Measurements from ENCODE around the gene TAS2R60. TPM values are rescaled to one million over a fixed set of nuclear protein-coding genes. Genes with fewer than 3 reads are reported as not detected.

Gene TAS2R60
- not detected for total RNA-seq
- polyA plus RNA-seq, result not detected
- long read RNA-seq, donor 1, result 0 reads
- long read RNA-seq, donor 2, result 0 reads

GRCh38 chr7:143443153-143443552 is at the start of gene TAS2R60:
TAS2R60 (plus strand) TSS chr7:143443453; CDS start chr7:143443453, 0 bp downstream.
- Histone ChIP-seq H3K4me1 (no peaks in the 10 kb centered on the region), H3K27me3 (ENCODE audit: insufficient read depth in 3 of 3, low read length in 2 of 3) (peaks cover 0 to 7% (median 0%) of the 10 kb centered on the region in 3 donors), H3K9me3 (no peaks in the 10 kb centered on the region), H3K4me3 (no peak within 1 kb of the TSS), H3K27ac (no peak within 1 kb of the TSS), H3K36me3 (ENCODE audit: insufficient read depth in 1 of 2, low read depth in 1 of 2) (no peaks in the 10 kb centered on the region)
- 71 to 98% (median 73%) methylated on average over 4 of the region's 4 CpGs for WGBS, 3 donors
- no peak for ATAC-seq
- TF ChIP-seq CTCF (IDR thresholded peaks at IDR 0.05), result no peak
- DNase-seq, result no peak
- intact Hi-C loops (cut with DNase I), result no loop called here

GRCh38 chr7:143394068-143394467 is 49.2 kb upstream of the TAS2R60 start:
- Histone ChIP-seq H3K4me3 (no peak overlapping the region), H3K36me3 (ENCODE audit: insufficient read depth in 1 of 2, low read depth in 1 of 2) (peaks cover 6 to 39% of the 10 kb centered on the region in 2 donors), H3K9me3 (no peaks in the 10 kb centered on the region), H3K27me3 (ENCODE audit: insufficient read depth in 3 of 3, low read length in 2 of 3) (no peaks in the 10 kb centered on the region), H3K4me1 (peaks cover 12% of the 10 kb centered on the region), H3K27ac (no peak overlapping the region)
- TF ChIP-seq CTCF (IDR thresholded peaks at IDR 0.05), result no peak
- ATAC-seq (no peak), DNase-seq (no peak)
- WGBS, 3 donors, result 95 to 99% (median 95%) methylated on average over 5 to 6 of the region's 6 CpGs
- intact Hi-C loops (cut with DNase I), result no loop called here

GRCh38 chr7:143394777-143395176 is 48.5 kb upstream of the TAS2R60 start:
- no peak for TF ChIP-seq CTCF (IDR thresholded peaks at IDR 0.05)
- ATAC-seq (no peak), DNase-seq (no peak)
- Histone ChIP-seq H3K27me3 (ENCODE audit: insufficient read depth in 3 of 3, low read length in 2 of 3) (no peaks in the 10 kb centered on the region), H3K27ac (no peak overlapping the region), H3K9me3 (no peaks in the 10 kb centered on the region), H3K36me3 (ENCODE audit: insufficient read depth in 1 of 2, low read depth in 1 of 2) (peaks cover 0 to 32% of the 10 kb centered on the region in 2 donors), H3K4me1 (peaks cover 12% of the 10 kb centered on the region), H3K4me3 (no peak overlapping the region)
- WGBS, 3 donors, result 61 to 77% (median 69%) methylated on average over 6 of the region's 6 CpGs
- intact Hi-C loops (cut with DNase I), result no loop called here

DNA sequence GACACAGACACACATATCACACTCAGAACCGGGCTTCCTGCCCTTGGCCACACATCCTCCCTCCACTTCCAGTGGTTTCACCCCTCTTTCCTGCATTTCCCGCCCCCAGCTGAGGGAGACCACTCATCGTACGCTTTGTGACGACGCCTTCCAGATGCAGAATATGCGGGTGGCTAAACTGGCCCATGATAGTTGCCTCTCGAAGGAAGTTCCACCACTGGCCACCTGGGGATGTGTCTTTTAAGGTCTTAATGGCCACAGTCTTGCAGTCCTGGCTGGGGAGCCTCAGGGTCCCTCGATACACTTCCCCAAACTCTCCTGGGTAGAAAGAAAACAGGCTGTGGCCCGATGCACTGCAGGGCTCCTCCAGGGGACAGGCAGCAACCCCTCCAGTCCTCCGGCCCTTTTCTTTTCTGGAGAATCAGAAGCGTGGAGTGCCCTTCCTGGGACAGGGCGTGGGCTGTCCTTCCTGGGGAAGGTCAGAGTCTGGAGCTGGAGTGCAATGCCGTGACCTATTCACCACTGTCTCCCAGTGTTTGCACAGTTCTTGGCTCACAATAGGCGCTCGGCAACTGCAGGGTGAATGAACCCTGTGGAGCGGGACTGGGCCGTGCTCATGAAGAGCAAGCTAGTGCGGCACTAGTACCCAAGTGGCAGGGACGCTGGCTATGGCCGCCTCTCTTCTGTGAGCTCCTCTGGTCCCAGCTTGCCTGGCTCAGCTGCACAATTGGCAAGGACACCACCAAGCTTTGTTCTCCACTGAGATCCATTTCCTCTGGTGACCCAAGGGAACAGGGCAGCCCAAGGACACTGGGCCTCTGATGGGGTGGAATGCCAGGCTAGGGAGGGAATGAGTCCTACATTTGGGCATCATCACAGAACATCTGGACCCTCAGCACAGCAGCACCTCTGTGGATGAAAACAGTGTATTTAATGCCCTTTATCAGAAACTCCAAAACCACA is 47.8 kb upstream of the TAS2R60 start:
- peak; percentile 6 to 23 (median 12) for ATAC-seq
- Histone ChIP-seq H3K4me3 (no peak overlapping the region), H3K27ac (no peak overlapping the region), H3K36me3 (ENCODE audit: insufficient read depth in 1 of 2, low read depth in 1 of 2) (peaks cover 0 to 25% of the 10 kb centered on the region in 2 donors), H3K27me3 (ENCODE audit: insufficient read depth in 3 of 3, low read length in 2 of 3) (no peaks in the 10 kb centered on the region), H3K9me3 (no peaks in the 10 kb centered on the region), H3K4me1 (peaks cover 12% of the 10 kb centered on the region)
- WGBS, 3 donors, result 42 to 56% (median 44%) methylated on average over 21 of the region's 21 CpGs
- DNase-seq, result no peak
- TF ChIP-seq CTCF (IDR thresholded peaks at IDR 0.05), result peak; percentile 5
- intact Hi-C loops (cut with DNase I), result no loop called here
